ENCODE results near the gene ZSWIM3.

Gene ZSWIM3

DNA sequence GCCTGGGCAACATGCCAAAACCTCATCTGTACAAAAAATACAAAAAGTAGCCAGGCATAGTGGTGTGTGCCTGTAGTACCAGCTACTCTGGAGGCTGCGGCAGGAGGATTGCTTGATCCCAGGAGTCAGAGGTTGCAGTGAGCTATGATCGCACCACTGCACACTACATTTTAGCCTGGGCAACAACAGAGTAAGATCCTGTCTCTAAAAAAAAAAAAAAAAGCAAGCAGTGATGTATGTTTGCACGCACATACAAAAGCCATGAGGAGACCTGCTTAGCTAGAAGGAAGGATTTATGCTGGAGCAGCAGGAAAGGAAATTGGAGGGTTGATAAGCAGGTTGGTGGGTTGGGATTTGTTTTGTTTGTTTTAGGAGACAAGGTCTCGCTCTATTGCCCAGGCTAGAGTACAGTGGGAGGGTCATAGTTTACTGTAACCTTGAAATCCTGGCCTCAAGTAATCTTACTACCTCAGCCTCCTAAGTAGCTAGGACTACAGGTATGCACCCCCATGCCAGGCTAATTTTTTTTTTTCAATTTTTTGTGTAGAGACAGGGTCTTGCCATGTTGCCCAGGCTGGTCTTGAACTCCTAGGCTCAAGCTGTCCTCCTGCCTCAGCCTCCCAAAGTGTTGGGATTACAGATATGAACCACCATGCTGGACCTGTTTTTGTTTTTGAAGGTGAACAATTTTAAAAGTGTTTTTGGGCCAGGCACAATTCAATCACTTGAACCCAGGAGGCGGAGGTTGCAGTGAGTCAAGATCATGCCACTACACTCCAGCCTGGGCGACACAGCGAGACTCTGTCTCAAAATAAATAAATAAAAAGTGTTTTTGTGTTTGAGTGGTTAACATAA lies 4.0 kb downstream of the ZSWIM3 start:
- Histone ChIP-seq H4K20me1 (ENCODE audit: control insufficient read depth, insufficient read depth, low read depth, low read length) (no peaks in the 10 kb centered on the region), H3K4me2 (ENCODE audit: low read length) (no peak overlapping the region), H3K27ac (ENCODE audit: low read depth, low read length) (no peak overlapping the region), H3K36me3 (ENCODE audit: control insufficient read depth, low read length) (no peaks in the 10 kb centered on the region), H3K9me3 (ENCODE audit: control insufficient read depth, insufficient read depth, low read length) (no peaks in the 10 kb centered on the region), H3K4me1 (ENCODE audit: control insufficient read depth, low read length) (peaks cover 10% of the 10 kb centered on the region), H3K9me2 (replicated peaks; ENCODE audit: control insufficient read depth, low read length) (no peaks in the 10 kb centered on the region), H3K27me3 (ENCODE audit: control insufficient read depth, low read length) (no peaks in the 10 kb centered on the region), H3K4me3 (ENCODE audit: low read length) (no peak overlapping the region), H3K79me2 (ENCODE audit: control insufficient read depth, low read length) (peaks cover 14% of the 10 kb centered on the region), H3F3A (ENCODE audit: control insufficient read depth, insufficient read depth) (no peaks in the 10 kb centered on the region)
- no peak for TF ChIP-seq EZH2phosphoT487 (IDR thresholded peaks at IDR 0.05; ENCODE audit: borderline replicate concordance, low read length)
- TF ChIP-seq, protein P1, sequence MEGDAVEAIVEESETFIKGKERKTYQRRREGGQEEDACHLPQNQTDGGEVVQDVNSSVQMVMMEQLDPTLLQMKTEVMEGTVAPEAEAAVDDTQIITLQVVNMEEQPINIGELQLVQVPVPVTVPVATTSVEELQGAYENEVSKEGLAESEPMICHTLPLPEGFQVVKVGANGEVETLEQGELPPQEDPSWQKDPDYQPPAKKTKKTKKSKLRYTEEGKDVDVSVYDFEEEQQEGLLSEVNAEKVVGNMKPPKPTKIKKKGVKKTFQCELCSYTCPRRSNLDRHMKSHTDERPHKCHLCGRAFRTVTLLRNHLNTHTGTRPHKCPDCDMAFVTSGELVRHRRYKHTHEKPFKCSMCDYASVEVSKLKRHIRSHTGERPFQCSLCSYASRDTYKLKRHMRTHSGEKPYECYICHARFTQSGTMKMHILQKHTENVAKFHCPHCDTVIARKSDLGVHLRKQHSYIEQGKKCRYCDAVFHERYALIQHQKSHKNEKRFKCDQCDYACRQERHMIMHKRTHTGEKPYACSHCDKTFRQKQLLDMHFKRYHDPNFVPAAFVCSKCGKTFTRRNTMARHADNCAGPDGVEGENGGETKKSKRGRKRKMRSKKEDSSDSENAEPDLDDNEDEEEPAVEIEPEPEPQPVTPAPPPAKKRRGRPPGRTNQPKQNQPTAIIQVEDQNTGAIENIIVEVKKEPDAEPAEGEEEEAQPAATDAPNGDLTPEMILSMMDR (IDR thresholded peaks at IDR 0.05; ENCODE audit: low read depth, low read length, poor library complexity, severe bottlenecking): no peak

DNA sequence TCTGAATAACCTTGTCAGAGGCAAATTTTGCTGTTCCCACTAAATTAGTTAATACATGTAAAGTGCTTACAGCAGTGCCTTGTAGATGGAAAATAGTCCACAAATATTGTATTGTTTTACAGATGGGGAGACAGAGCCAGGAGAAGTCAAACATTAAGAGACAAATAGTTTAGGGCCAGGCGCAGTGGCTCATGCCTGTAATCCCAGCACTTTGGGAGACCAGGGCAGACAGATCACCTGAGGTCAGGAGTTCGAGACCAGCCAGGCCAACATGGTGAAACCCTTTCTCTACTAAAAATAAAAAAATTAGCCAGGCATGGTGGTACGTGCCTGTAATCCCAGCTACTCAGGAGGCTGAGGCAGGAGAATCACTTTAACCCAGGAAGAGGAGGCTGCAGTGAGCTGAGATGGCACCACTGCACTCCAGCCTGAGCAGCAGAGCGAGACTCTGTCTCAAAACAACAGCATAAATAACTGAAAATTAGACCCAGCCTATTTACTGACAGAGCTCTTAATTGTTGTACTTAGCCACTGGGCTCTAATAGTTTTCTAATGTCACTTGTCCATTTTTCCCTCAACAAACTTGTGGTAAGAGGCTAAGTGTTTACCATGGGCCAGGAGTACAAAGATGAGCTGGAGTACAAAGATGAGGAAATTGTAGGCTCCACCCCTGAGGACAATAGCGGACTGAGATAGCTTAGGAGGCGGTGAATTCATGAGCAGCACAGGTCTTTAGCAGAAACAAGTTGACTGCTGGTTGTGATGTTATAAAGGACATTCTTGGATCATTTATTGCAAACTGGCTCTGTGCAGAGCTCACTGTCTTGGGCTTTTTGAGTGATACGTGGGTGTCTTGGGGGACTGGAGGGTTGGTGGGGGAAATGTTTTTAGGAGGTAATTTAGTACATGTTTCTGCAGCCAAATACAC lies 6.4 kb downstream of the ZSWIM3 start:
- H3K27me3 ChIP-seq (ENCODE audit: control insufficient read depth, low read length): no peaks in the 10 kb centered on the region
- H3K4me3 ChIP-seq (ENCODE audit: low read length): no peak overlapping the region
- no peak overlapping the region for H3K27ac ChIP-seq (ENCODE audit: low read depth, low read length)

DNA sequence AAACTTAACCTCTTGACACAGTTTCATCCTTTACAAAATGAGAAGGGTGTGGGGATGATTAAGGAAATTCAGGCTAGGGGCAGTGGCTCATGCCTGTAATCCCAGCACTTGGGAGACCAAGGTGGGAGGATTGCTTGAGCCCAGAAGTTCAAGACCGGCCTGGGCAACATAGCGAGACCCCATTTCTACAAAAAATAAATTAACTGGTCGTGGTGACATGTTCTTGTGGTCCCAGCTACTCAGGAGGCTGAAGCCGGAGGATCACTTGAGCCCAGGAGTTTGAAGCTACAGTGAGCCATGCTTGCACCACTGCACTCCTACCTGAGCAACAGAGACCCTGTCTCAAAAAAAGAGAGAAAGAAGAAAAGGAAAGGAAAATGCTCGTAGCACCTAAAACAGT lies 9.0 kb downstream of the ZSWIM3 start:
- Histone ChIP-seq H3F3A (ENCODE audit: control insufficient read depth, insufficient read depth) (no peaks in the 10 kb centered on the region), H3K4me2 (ENCODE audit: low read length) (no peak overlapping the region), H3K79me2 (ENCODE audit: control insufficient read depth, low read length) (no peaks in the 10 kb centered on the region), H3K36me3 (ENCODE audit: control insufficient read depth, low read length) (no peaks in the 10 kb centered on the region), H4K20me1 (ENCODE audit: control insufficient read depth, insufficient read depth, low read depth, low read length) (no peaks in the 10 kb centered on the region), H3K4me1 (ENCODE audit: control insufficient read depth, low read length) (no peaks in the 10 kb centered on the region), H3K9me3 (ENCODE audit: control insufficient read depth, insufficient read depth, low read length) (no peaks in the 10 kb centered on the region), H3K9me2 (replicated peaks; ENCODE audit: control insufficient read depth, low read length) (no peaks in the 10 kb centered on the region), H3K4me3 (ENCODE audit: low read length) (no peak overlapping the region), H3K27ac (ENCODE audit: low read depth, low read length) (no peak overlapping the region), H3K27me3 (ENCODE audit: control insufficient read depth, low read length) (no peaks in the 10 kb centered on the region)
- TF ChIP-seq, protein P1 (IDR thresholded peaks at IDR 0.05; ENCODE audit: low read depth, low read length, poor library complexity, severe bottlenecking): no peak
- TF ChIP-seq EZH2phosphoT487 (IDR thresholded peaks at IDR 0.05; ENCODE audit: borderline replicate concordance, low read length): no peak

More for the DNA sequence above, 6.4 kb downstream of the ZSWIM3 start:
- TF ChIP-seq, protein P1 (IDR thresholded peaks at IDR 0.05; ENCODE audit: low read depth, low read length, poor library complexity, severe bottlenecking): no peak
- TF ChIP-seq EZH2phosphoT487 (IDR thresholded peaks at IDR 0.05; ENCODE audit: borderline replicate concordance, low read length): no peak
- H3K9me3 ChIP-seq (ENCODE audit: control insufficient read depth, insufficient read depth, low read length): no peaks in the 10 kb centered on the region
- H3K79me2 ChIP-seq (ENCODE audit: control insufficient read depth, low read length): no peaks in the 10 kb centered on the region
- H3K4me1 ChIP-seq (ENCODE audit: control insufficient read depth, low read length): no peaks in the 10 kb centered on the region
- no peaks in the 10 kb centered on the region for H3K36me3 ChIP-seq (ENCODE audit: control insufficient read depth, low read length)
- H3F3A ChIP-seq (ENCODE audit: control insufficient read depth, insufficient read depth): no peaks in the 10 kb centered on the region
- no peaks in the 10 kb centered on the region for H3K9me2 ChIP-seq (replicated peaks; ENCODE audit: control insufficient read depth, low read length)
- no peak overlapping the region for H3K4me2 ChIP-seq (ENCODE audit: low read length)
- H4K20me1 ChIP-seq (ENCODE audit: control insufficient read depth, insufficient read depth, low read depth, low read length): no peaks in the 10 kb centered on the region

Data from DOHH2 (cell line).